SU-DHL-6 (cell line): ENCODE results near the gene AGL.

Experiments used
- CTCF ChIP-seq: fragments of 200-600 bp; sonication (generic); IDR thresholded peaks from one replicate; pipeline ENCODE4 v1.5.1; 2017; ENCODE audit warnings: antibody characterized with exemption, mild to moderate bottlenecking, low read length, moderate library complexity; ENCODE audit not compliant: insufficient read depth, poor library complexity, severe bottlenecking
- EZH2phosphoT487 ChIP-seq: fragments of 200-600 bp; sonication (generic), shearing (Covaris generic); conservative IDR thresholded peaks from 2 replicates; pipeline ENCODE4 v1.6.1; 2018; ENCODE audit warnings: mild to moderate bottlenecking, antibody characterized with exemption, low read length, moderate library complexity, mixed read lengths

DNA sequence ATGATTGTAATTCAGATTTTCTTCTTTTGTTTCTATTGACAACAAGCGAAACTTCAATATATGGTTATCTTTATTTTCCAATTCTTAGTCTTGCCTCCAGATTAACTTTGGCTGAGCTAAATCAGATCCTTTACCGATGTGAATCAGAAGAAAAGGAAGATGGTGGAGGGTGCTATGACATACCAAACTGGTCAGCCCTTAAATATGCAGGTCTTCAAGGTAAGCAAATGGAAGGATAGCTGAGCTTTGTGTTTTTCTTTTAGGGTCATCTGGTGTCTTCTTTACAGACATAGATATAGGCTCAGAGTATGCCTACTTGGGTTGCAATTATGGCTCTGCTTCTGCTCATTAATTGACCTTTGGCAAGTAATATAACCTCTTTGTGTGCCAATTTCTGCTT, 37.7 kb downstream of the AGL start:
- TF ChIP-seq CTCF (no peak), EZH2phosphoT487 (no peak)
